OCI-LY3 (cell line): ENCODE measurements around the gene STX16.

Experiments
- H2AFZ ChIP-seq: fragments of 200-600, 300-600 bp; shearing (Covaris generic); 2 replicates; pipeline ENCODE4 v1.6.0; 2014; ENCODE audit warnings: antibody characterized with exemption, low read depth, low read length
- H3K27ac ChIP-seq: fragments of 200-600, 300-600 bp; sonication (generic); 2 replicates; pipeline ENCODE4 v1.5.1; 2014; ENCODE audit warnings: mild to moderate bottlenecking, low read length, moderate library complexity, mixed read lengths
- H3K27me3 ChIP-seq: fragments of 200-600, 300-600 bp; sonication (generic); 2 replicates; pipeline ENCODE4 v1.6.1; 2014; ENCODE audit warnings: low read depth, low read length, mixed read lengths
- H3K36me3 ChIP-seq: fragments of 200-600, 300-600 bp; sonication (generic); replicated peaks from 2 replicates; pipeline ENCODE3; 2014; ENCODE audit warnings: low read depth, low read length, mixed read lengths
- H3K4me1 ChIP-seq: fragments of 300-600, 200-600 bp; sonication (generic); 2 replicates; pipeline ENCODE4 v1.6.1; 2014; ENCODE audit warnings: low read length, mixed read lengths
- H3K4me2 ChIP-seq: fragments of 200-600, 300-600 bp; sonication (generic); 2 replicates; pipeline ENCODE4 v1.6.1; 2014; ENCODE audit warnings: low read length, mixed read lengths
- H3K4me3 ChIP-seq: fragments of 300-600, 200-600 bp; sonication (generic); 2 replicates; pipeline ENCODE4 v1.5.1; 2014; ENCODE audit warnings: antibody characterized with exemption, mild to moderate bottlenecking, low read length, moderate library complexity
- H3K79me2 ChIP-seq: fragments of 300-600, 200-600 bp; shearing (Covaris generic); 2 replicates; pipeline ENCODE4 v1.6.1; 2014; ENCODE audit warnings: mild to moderate bottlenecking, low read length, mixed read lengths
- H3K9ac ChIP-seq: fragments of 300-600, 200-600 bp; shearing (Covaris generic); 2 replicates; pipeline ENCODE4 v1.6.0; 2014; ENCODE audit warnings: mild to moderate bottlenecking, low read length, moderate library complexity
- H3K9me3 ChIP-seq: fragments of 200-600, 300-600 bp; shearing (Covaris generic); 2 replicates; pipeline ENCODE4 v1.6.1; 2014; ENCODE audit warnings: low read length, mixed read lengths; ENCODE audit not compliant: insufficient read depth
- H4K20me1 ChIP-seq: fragments of 200-600, 300-600 bp; sonication (generic); 2 replicates; pipeline ENCODE4 v1.6.1; 2016; ENCODE audit warnings: low read length, mixed read lengths; ENCODE audit not compliant: insufficient read depth
- EZH2phosphoT487 ChIP-seq: fragments of 200-600 bp; shearing (Covaris generic); IDR thresholded peaks from 2 replicates; pipeline ENCODE4 v1.6.1; 2018; ENCODE audit warnings: antibody characterized with exemption, mixed run types, low read depth
- TF ChIP-seq, protein P1 (sequence below): fragments of 200-600, 300-600 bp; sonication (generic); IDR thresholded peaks from 2 replicates; pipeline ENCODE4 v1.5.1; 2014; ENCODE audit warnings: antibody characterized with exemption, low read length, low read depth

STX16 gene

DNA sequence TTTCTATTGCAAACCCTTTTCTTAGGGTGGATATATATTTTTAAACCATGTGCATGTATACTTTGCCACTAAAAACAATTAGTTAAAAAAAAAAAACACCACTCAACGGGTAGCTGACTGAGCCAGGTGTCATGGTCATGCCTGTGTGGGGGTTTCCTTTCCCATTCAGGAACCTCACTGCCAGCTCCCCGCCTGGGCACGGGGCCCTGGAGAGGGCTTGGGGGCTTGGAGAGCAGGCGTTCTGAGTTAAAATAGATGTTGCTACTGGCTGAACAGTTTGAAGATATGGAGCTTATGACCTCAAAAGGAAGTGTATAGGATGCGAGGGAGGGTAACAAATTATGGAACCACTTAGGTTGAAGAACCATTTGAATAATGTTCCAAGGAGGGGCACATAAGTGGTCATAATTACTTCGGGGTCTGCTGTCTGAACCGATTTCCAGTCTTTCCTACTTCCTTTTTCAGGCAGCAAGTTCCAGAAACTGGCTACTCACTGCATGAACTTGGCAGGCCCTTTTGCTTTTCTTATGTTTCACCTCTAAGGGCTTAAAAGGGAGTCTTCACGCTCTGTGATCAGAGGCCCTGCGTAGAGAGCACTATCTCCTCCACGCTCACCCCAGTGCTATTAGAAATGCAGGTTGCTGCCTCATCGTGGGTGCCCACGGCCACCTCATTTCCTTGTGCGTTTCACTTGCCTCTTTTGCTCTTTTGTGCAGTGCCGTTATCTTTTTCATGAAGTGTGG lies 9.9 kb downstream of the STX16 start:
- no peaks in the 10 kb centered on the region for H3K9me3 ChIP-seq
- no peaks in the 10 kb centered on the region for H3K27me3 ChIP-seq
- no peak overlapping the region for H3K27ac ChIP-seq
- no peak overlapping the region for H3K4me2 ChIP-seq
- H3K4me3 ChIP-seq = no peak overlapping the region
- H2AFZ ChIP-seq = no peak overlapping the region
- H3K36me3 ChIP-seq = peaks cover 20% of the 10 kb centered on the region
- H3K79me2 ChIP-seq = peaks cover 92% of the 10 kb centered on the region
- no peaks in the 10 kb centered on the region for H3K4me1 ChIP-seq
- H4K20me1 ChIP-seq = peaks cover 58% of the 10 kb centered on the region
- TF ChIP-seq, protein P1, sequence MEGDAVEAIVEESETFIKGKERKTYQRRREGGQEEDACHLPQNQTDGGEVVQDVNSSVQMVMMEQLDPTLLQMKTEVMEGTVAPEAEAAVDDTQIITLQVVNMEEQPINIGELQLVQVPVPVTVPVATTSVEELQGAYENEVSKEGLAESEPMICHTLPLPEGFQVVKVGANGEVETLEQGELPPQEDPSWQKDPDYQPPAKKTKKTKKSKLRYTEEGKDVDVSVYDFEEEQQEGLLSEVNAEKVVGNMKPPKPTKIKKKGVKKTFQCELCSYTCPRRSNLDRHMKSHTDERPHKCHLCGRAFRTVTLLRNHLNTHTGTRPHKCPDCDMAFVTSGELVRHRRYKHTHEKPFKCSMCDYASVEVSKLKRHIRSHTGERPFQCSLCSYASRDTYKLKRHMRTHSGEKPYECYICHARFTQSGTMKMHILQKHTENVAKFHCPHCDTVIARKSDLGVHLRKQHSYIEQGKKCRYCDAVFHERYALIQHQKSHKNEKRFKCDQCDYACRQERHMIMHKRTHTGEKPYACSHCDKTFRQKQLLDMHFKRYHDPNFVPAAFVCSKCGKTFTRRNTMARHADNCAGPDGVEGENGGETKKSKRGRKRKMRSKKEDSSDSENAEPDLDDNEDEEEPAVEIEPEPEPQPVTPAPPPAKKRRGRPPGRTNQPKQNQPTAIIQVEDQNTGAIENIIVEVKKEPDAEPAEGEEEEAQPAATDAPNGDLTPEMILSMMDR = no peak
- no peak for TF ChIP-seq EZH2phosphoT487
- H3K9ac ChIP-seq = no peak overlapping the region

DNA sequence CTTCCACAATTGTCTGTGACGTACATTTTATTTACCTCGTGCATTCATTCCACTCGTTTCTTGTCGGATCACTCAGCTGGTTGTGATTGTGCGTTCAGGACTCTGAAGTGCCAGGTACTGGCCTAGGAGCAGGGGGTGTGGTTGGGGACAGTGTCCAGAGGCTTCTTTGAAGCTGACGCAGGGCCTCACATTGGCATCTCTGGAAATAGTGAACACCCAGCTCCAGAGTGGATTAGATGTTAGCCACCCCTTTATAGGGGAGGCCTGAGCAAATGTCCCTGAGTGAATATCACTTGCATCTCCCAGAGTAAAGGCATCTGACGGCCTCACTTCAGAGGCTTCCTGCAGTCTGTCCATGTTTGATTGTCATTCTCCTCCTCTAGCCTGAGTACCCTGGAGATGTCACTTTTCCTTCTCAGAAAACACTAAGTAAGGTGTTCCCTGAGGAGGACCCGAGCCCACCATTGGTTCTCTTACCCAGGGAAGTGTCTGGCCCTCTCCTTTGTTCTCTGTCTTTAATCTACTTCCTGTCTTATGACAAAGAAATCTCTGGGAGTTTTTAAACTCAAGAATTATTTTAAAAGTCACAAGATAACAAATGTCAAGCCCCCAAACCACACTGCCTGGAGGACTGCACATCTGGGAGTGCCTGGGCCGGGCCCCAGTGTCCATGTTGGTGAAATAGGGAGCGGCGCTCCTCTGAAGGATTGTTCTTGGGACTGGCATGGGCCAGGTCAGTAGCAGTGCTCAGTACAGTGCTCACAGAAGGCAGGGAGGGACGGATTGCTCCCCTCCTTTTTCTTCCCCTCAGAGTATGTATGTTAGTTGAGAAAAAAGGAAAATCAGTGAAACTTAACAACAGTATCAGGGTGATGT lies 10.8 kb downstream of the STX16 start:
- no peak for TF ChIP-seq EZH2phosphoT487
- TF ChIP-seq, protein P1 = no peak
- Histone ChIP-seq H3K9ac (no peak overlapping the region), H3K27me3 (no peaks in the 10 kb centered on the region), H3K79me2 (peaks cover 84% of the 10 kb centered on the region), H4K20me1 (peaks cover 53% of the 10 kb centered on the region), H3K36me3 (peaks cover 24% of the 10 kb centered on the region), H3K4me2 (no peak overlapping the region), H3K4me1 (no peaks in the 10 kb centered on the region), H3K4me3 (no peak overlapping the region), H3K9me3 (no peaks in the 10 kb centered on the region), H3K27ac (no peak overlapping the region), H2AFZ (no peak overlapping the region)

DNA sequence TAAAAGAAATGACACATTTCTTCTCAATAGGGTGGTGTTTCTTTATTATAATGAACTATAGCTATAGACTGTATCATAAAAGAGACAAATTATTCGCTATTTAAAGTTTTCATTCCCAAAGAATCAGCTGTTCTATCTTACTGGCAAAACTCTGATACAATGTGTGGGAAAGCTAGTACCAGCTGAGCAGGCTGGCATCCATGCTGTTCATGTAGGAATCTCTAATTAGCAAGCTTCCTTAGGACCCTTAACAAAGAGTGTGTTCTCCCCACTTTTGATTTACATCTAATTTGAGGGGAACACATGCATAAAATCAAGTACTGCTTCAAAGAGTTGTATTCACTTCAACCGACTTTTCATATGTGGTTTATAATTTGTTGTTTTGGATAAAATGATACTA lies 13.2 kb downstream of the STX16 start:
- H3K9me3 ChIP-seq = no peaks in the 10 kb centered on the region
- no peaks in the 10 kb centered on the region for H3K27me3 ChIP-seq
- peaks cover 3% of the 10 kb centered on the region for H3K4me1 ChIP-seq
- H3K4me2 ChIP-seq = no peak overlapping the region
- H3K9ac ChIP-seq = no peak overlapping the region
- H3K36me3 ChIP-seq = peaks cover 42% of the 10 kb centered on the region
- peaks cover 59% of the 10 kb centered on the region for H3K79me2 ChIP-seq
- peaks cover 66% of the 10 kb centered on the region for H4K20me1 ChIP-seq
- no peak overlapping the region for H2AFZ ChIP-seq
- no peak for TF ChIP-seq EZH2phosphoT487
- TF ChIP-seq, protein P1 = no peak
- H3K4me3 ChIP-seq = no peak overlapping the region
- H3K27ac ChIP-seq = no peak overlapping the region

DNA sequence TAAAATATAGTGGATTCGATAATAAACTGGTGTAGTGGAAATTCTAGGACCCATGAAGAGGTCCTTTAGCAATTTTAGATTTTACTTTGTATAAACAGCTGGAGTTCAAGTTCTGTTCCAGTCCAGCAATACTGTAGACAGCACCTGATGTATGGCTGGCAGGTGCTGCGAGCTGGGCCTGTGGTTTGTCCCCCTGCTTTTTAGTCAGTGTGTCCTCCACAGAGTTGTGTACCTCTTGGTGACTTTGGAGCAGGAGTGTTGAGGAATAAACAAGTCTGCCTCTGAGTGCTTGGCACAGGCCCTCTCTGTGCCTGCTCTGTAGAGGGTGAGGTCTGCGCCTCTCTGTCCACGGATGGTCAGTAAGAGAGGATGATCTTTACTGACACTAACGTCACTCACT lies 13.8 kb downstream of the STX16 start:
- Histone ChIP-seq H3K27ac (no peak overlapping the region), H2AFZ (no peak overlapping the region), H3K4me2 (no peak overlapping the region), H3K36me3 (peaks cover 48% of the 10 kb centered on the region), H3K79me2 (peaks cover 53% of the 10 kb centered on the region), H3K9ac (no peak overlapping the region), H4K20me1 (peaks cover 69% of the 10 kb centered on the region), H3K4me1 (peaks cover 9% of the 10 kb centered on the region), H3K9me3 (no peaks in the 10 kb centered on the region), H3K4me3 (no peak overlapping the region), H3K27me3 (no peaks in the 10 kb centered on the region)
- no peak for TF ChIP-seq EZH2phosphoT487
- TF ChIP-seq, protein P1 = no peak
